B cell (primary cell): ENCODE results near the gene RAI14. TPM values are rescaled to one million over a fixed set of nuclear protein-coding genes. Genes with fewer than 3 reads are reported as not detected.

Experiments used
- ATAC-seq: fragments of 200-7000 bp; cut with Tn5 transposase; one replicate; pipeline ENCODE4 v1.10.0; 2021; ENCODE audit warnings: low read depth, mild to moderate bottlenecking, moderate number of reproducible peaks, moderate library complexity
- CTCF ChIA-PET: fragments of 350-600 bp; sonication (Branson Sonifier 250); formaldehyde crosslinking; loops from one replicate; lab custom pipeline; 2021; ENCODE audit warnings: antibody characterized with exemption, inconsistent platforms; lab: Charles Lee
- POLR2A ChIA-PET: fragments of 350-600 bp; sonication (Branson Sonifier 250); formaldehyde crosslinking; loops from one replicate; lab custom pipeline; 2021; ENCODE audit warnings: antibody characterized with exemption; lab: Charles Lee
- DNase-seq: peaks from one replicate; pipeline ENCODE4 v3.0.0; 2013
- H2AFZ ChIP-seq: 2 replicates; pipeline ENCODE4 v1.6.1; 2012; ENCODE audit warnings: mild to moderate bottlenecking, low read depth, low read length; ENCODE audit not compliant: insufficient read depth, poor library complexity, severe bottlenecking
- H3K27ac ChIP-seq, 2 donors: 1 replicate in 1 of 2; 2 replicates in 1 of 2; pipeline ENCODE4 v1.5.1; 2012 to 2013; ENCODE audit warnings: low read length in 2 of 2, mild to moderate bottlenecking in 2 of 2, moderate library complexity in 1 of 2
- H3K27me3 ChIP-seq, 4 experiments: fragments of 200-600 bp in 1 of 4; sonication (generic) in 1 of 4; replicated peaks in 1 of 4; 1 replicate in 2 of 4; 2 replicates in 2 of 4; pipeline versions ENCODE4 v1.6.1 to v1.7.0; 2013 to 2016; ENCODE audit warnings: low read length in 3 of 4, mild to moderate bottlenecking in 2 of 4, mixed read lengths in 1 of 4, moderate library complexity in 1 of 4; ENCODE audit not compliant: insufficient read depth in 4 of 4, control insufficient read depth in 3 of 4; ENCODE audit errors: control extremely low read depth in 1 of 4
- H3K36me3 ChIP-seq, 2 experiments: replicated peaks in 1 of 2; 1 replicate in 1 of 2; 2 replicates in 1 of 2; pipeline versions ENCODE4 v1.6.1 to v1.7.1; 2013; ENCODE audit warnings: low read length in 1 of 2; ENCODE audit not compliant: insufficient read depth in 2 of 2, control insufficient read depth in 1 of 2; ENCODE audit errors: control extremely low read depth in 1 of 2, extremely low read depth in 1 of 2
- H3K4me1 ChIP-seq, 2 donors: fragments of 200-600 bp in 1 of 2; sonication (generic) in 1 of 2; 1 replicate in 1 of 2; 2 replicates in 1 of 2; pipeline versions ENCODE4 v1.5.1 to v1.6.1; 2013 to 2017; ENCODE audit warnings: low read length in 2 of 2; ENCODE audit not compliant: control insufficient read depth in 2 of 2, insufficient read depth in 2 of 2
- H3K4me2 ChIP-seq: replicated peaks from 2 replicates; pipeline ENCODE3; 2012; ENCODE audit warnings: mild to moderate bottlenecking, low read depth, low read length; ENCODE audit not compliant: poor library complexity, severe bottlenecking
- H3K4me3 ChIP-seq, 5 experiments: fragments of 200-600 bp in 1 of 5; sonication (generic) in 1 of 5; 1 replicate in 3 of 5; 2 replicates in 2 of 5; pipeline versions ENCODE4 v1.5.1 to v1.7.0; 2011 to 2016; ENCODE audit warnings: low read length in 4 of 5, mild to moderate bottlenecking in 4 of 5, low read depth in 2 of 5, control low read depth in 1 of 5, moderate library complexity in 1 of 5; ENCODE audit not compliant: insufficient read depth in 1 of 5; ENCODE audit errors: control extremely low read depth in 1 of 5, extremely low read depth in 1 of 5
- H3K79me2 ChIP-seq: fragments of 200-600 bp; sonication (generic); one replicate; pipeline ENCODE4 v1.6.0; 2016; ENCODE audit warnings: low read length; ENCODE audit not compliant: control insufficient read depth, insufficient read depth
- H3K9ac ChIP-seq: fragments of 200-600 bp; sonication (generic); 2 replicates; pipeline ENCODE4 v1.6.1; 2017; ENCODE audit warnings: mild to moderate bottlenecking, low read length, moderate library complexity
- H3K9me3 ChIP-seq, 3 donors: one replicate each; pipeline versions ENCODE4 v1.6.1 to v1.7.1; 2013; ENCODE audit warnings: low read length in 2 of 3; ENCODE audit not compliant: control insufficient read depth in 2 of 3, insufficient read depth in 1 of 3; ENCODE audit errors: control extremely low read depth in 1 of 3
- H4K20me1 ChIP-seq: 2 replicates; pipeline ENCODE4 v1.6.0; 2012; ENCODE audit warnings: mild to moderate bottlenecking, low read length; ENCODE audit not compliant: insufficient read depth, control insufficient read depth, poor library complexity, severe bottlenecking
- H3K27ac Mint-ChIP-seq: one replicate; pipeline ENCODE4 v1.8.0; 2021; ENCODE audit warnings: mixed read lengths
- H3K27me3 Mint-ChIP-seq: one replicate; pipeline ENCODE4 v1.8.0; 2021; ENCODE audit warnings: mixed read lengths
- H3K4me1 Mint-ChIP-seq: one replicate; pipeline ENCODE4 v1.8.0; 2021; ENCODE audit warnings: mixed read lengths
- H3K4me3 Mint-ChIP-seq: one replicate; pipeline ENCODE4 v1.8.0; 2021; ENCODE audit warnings: mixed read lengths
- H3K9me3 Mint-ChIP-seq: one replicate; pipeline ENCODE4 v1.8.0; 2022; ENCODE audit warnings: mixed read lengths; ENCODE audit not compliant: insufficient read depth
- CTCF ChIP-seq: fragments of 200-600 bp; IDR thresholded peaks from one replicate; pipeline ENCODE4 v1.8.0; 2022; ENCODE audit warnings: antibody characterized with exemption, mild to moderate bottlenecking
- EZH2 ChIP-seq: IDR thresholded peaks from 2 replicates; pipeline ENCODE4 v1.6.1; 2012; ENCODE audit warnings: borderline replicate concordance, low read depth, mild to moderate bottlenecking, moderate library complexity, low read length; ENCODE audit not compliant: insufficient read depth, poor library complexity, severe bottlenecking
- WGBS: methylation state at CpG from one replicate; pipeline ENCODE4 v1.1.5; 2013; ENCODE audit warnings: missing lambda C conversion rate; ENCODE audit not compliant: insufficient coverage; 5-methylcytosine and 5-hydroxymethylcytosine counted together
- intact Hi-C: fragments of 100-400 bp; cut with micrococcal nuclease; formaldehyde crosslinking; loops from one replicate; pipeline ENCODE4 v1.10.0; 2022
- polyA plus RNA-seq: library from polyadenylated mRNA; depleted of rRNA; stranded (reverse); fragments of >200 nt; gene quantifications from 2 replicates; pipeline ENCODE4 v1.2.3, GENCODE V29; 2012
- total RNA-seq, 2 donors: library from RNA; stranded (reverse); fragments of 120-200 nt in 1 of 2; gene quantifications; 1 replicate in 1 of 2; 2 replicates in 1 of 2; pipeline versions ENCODE4 v1.2.3 to v1.2.4, GENCODE V29; 2013 to 2022

The RAI14 gene
- total and polyA plus RNA-seq, 2 donors (not counting 1 experiment from before 2014, with no cell fraction given), result 0.55 to 1.9 TPM

- Mint-ChIP-seq H3K27me3 (no peaks in the 10 kb centered on the region), H3K27ac (no peak overlapping the region), H3K4me3 (no peak overlapping the region), H3K9me3 (no peaks in the 10 kb centered on the region), H3K4me1 (peaks cover 10% of the 10 kb centered on the region)
- POLR2A ChIA-PET, result no interaction called here
- intact Hi-C loops, result loop anchor here (5.0 kb wide), 1 partner anchor 45 kb away; no protein-coding TSS in a partner anchor
- no CpG with 5 or more reads among the region's 3 CpGs for WGBS
- no peaks in the 10 kb centered on the region for H3K36me3 ChIP-seq
- no peaks in the 10 kb centered on the region for H3K79me2 ChIP-seq
- no peaks in the 10 kb centered on the region for H4K20me1 ChIP-seq
- CTCF ChIA-PET, result no interaction called here
- H3K4me2 ChIP-seq, result no peak overlapping the region
- no peak overlapping the region for H3K27ac ChIP-seq
- TF ChIP-seq CTCF, result no peak
- TF ChIP-seq EZH2, result no peak
- H3K27me3 ChIP-seq, result no peaks in the 10 kb centered on the region
- no peak overlapping the region for H2AFZ ChIP-seq
- DNase-seq, result no peak
- H3K9me3 ChIP-seq, result peaks cover 0 to 7% (median 0%) of the 10 kb centered on the region in 3 donors
- no peak overlapping the region for H3K4me3 ChIP-seq
- no peak for ATAC-seq
- peaks cover 0 to 2% of the 10 kb centered on the region in 2 donors for H3K4me1 ChIP-seq
- H3K9ac ChIP-seq, result no peak overlapping the region
Observed at GRCh38 chr5:34697308-34698108, 41.4 kb downstream of the RAI14 start.

GRCh38 chr5:34698109-34698419, 41.9 kb downstream of the RAI14 start:
- Histone ChIP-seq H3K27ac (no peak overlapping the region), H3K4me2 (no peak overlapping the region), H2AFZ (no peak overlapping the region), H3K9me3 (peaks cover 0 to 7% (median 0%) of the 10 kb centered on the region in 3 donors), H3K27me3 (no peaks in the 10 kb centered on the region), H3K4me1 (peaks cover 0 to 2% of the 10 kb centered on the region in 2 donors), H3K9ac (no peak overlapping the region), H3K4me3 (no peak overlapping the region), H4K20me1 (no peaks in the 10 kb centered on the region), H3K79me2 (no peaks in the 10 kb centered on the region), H3K36me3 (no peaks in the 10 kb centered on the region)
- H3K27ac Mint-ChIP-seq, result no peak overlapping the region
- intact Hi-C loops, result loop anchor here (5.0 kb wide), 1 partner anchor 44 kb away; no protein-coding TSS in a partner anchor
- POLR2A ChIA-PET, result no interaction called here
- DNase-seq, result no peak
- CTCF ChIA-PET, result no interaction called here
- no peaks in the 10 kb centered on the region for H3K27me3 Mint-ChIP-seq
- H3K9me3 Mint-ChIP-seq, result no peaks in the 10 kb centered on the region
- no peak for ATAC-seq
- H3K4me3 Mint-ChIP-seq, result no peak overlapping the region
- TF ChIP-seq CTCF, result no peak
- no peak for TF ChIP-seq EZH2
- peaks cover 10% of the 10 kb centered on the region for H3K4me1 Mint-ChIP-seq
